A549 (cell line): ENCODE results near the gene KLHL3. TPM values are rescaled to one million over a fixed set of nuclear protein-coding genes. Genes with fewer than 3 reads are reported as not detected.

Experiments used
- ATAC-seq, 2 experiments: fragments of 200-7000 bp in 1 of 2; fragments of >200 bp in 1 of 2; cut with Nextera tagmentation in 1 of 2; cut with Tn5 transposase in 1 of 2; 3 replicates each; pipeline versions ENCODE4 v1.8.0 to v1.9.1; 2018 to 2020; ENCODE audit warnings: mild to moderate bottlenecking in 1 of 2, moderate library complexity in 1 of 2
- CTCF ChIA-PET: fragments of 300-600 bp; sonication (Branson Sonifier 250); formaldehyde crosslinking; extraction: SDS; loops from one replicate; lab custom pipeline; 2021; ENCODE audit warnings: antibody characterized with exemption, inconsistent platforms; lab: Yijun Ruan, JAX
- POLR2A ChIA-PET: fragments of 350-600 bp; formaldehyde crosslinking; extraction: SDS; loops from one replicate; lab custom pipeline; 2021; ENCODE audit warnings: antibody characterized with exemption, inconsistent platforms; lab: Yijun Ruan, JAX
- DNase-seq, 2 experiments: peaks; one replicate each; pipeline versions ENCODE4 v3.0.0 to v3.0.0-alpha.2; 2011 to 2016; ENCODE audit warnings: low read depth in 1 of 2, low spot score in 1 of 2
- FAIRE-seq: peaks from 2 replicates; lab custom pipeline; 2011; peaks lifted over from hg19 to GRCh38; lab: Jason Lieb, UNC
- H3K27ac ChIP-seq, 2 experiments: fragments of >200 bp; sonication (Bioruptor Twin); formaldehyde crosslinking; 3 replicates each; pipeline ENCODE4 v1.5.1; 2016 to 2017
- H3K4me1 ChIP-seq: fragments of >200 bp; sonication (Bioruptor Twin); formaldehyde crosslinking; 3 replicates; pipeline ENCODE4 v1.6.1; 2016
- H3K4me2 ChIP-seq: fragments of >200 bp; sonication (Bioruptor Twin); formaldehyde crosslinking; 3 replicates; pipeline ENCODE4 v1.6.1; 2016
- H3K4me3 ChIP-seq: fragments of >200 bp; sonication (Bioruptor Twin); formaldehyde crosslinking; 3 replicates; pipeline ENCODE4 v1.5.1; 2016
- H3K9me3 ChIP-seq: fragments of >200 bp; sonication (Bioruptor Twin); formaldehyde crosslinking; 3 replicates; pipeline ENCODE4 v1.6.1; 2016
- BHLHE40 ChIP-seq: IDR thresholded peaks from 2 replicates; pipeline ENCODE4 v1.6.1; 2012; ENCODE audit warnings: low read depth, low read length, inconsistent platforms
- CBX2 ChIP-seq: fragments of 200-600 bp; sonication (generic); IDR thresholded peaks from 2 replicates; pipeline ENCODE4 v1.6.1; 2016; ENCODE audit warnings: low read depth, mild to moderate bottlenecking, borderline replicate concordance
- CBX8 ChIP-seq: fragments of 200-600 bp; sonication (generic); IDR thresholded peaks from 2 replicates; pipeline ENCODE4 v1.6.1; 2016
- EHF ChIP-seq: fragments of 250-450 bp; sonication (Bioruptor Pico); IDR thresholded peaks from 2 replicates; pipeline ENCODE4 v1.5.0; 2020; ENCODE audit warnings: mild to moderate bottlenecking
- EHMT2 ChIP-seq: fragments of 200-600 bp; sonication (generic); IDR thresholded peaks from 2 replicates; pipeline ENCODE4 v1.6.1; 2016; ENCODE audit warnings: antibody characterized with exemption, low read depth, mild to moderate bottlenecking, moderate library complexity
- FOSL2 ChIP-seq, 2 experiments: fragments of 450-650 bp in 1 of 2; fragments of >200 bp in 1 of 2; sonication (Bioruptor Twin) in 1 of 2; formaldehyde crosslinking; IDR thresholded peaks; 2 replicates each; pipeline versions ENCODE4 v1.5.0 to v1.6.1; 2016 to 2020; ENCODE audit warnings: mild to moderate bottlenecking in 1 of 2, moderate library complexity in 1 of 2
- HDAC2 ChIP-seq: fragments of 200-600 bp; sonication (generic); IDR thresholded peaks from 2 replicates; pipeline ENCODE4 v1.6.1; 2016
- HEYL ChIP-seq: fragments of 250-450 bp; sonication (Bioruptor Pico); IDR thresholded peaks from 2 replicates; pipeline ENCODE4 v1.8.0; 2021; ENCODE audit warnings: mild to moderate bottlenecking, moderate library complexity
- HOXA7 ChIP-seq: fragments of 250-450 bp; sonication (Bioruptor Pico); IDR thresholded peaks from 2 replicates; pipeline ENCODE4 v1.5.0; 2020; ENCODE audit warnings: mild to moderate bottlenecking, moderate library complexity
- HOXB13 ChIP-seq: fragments of 250-450 bp; sonication (Bioruptor Pico); IDR thresholded peaks from 2 replicates; pipeline ENCODE4 v1.5.0; 2020; ENCODE audit warnings: low read depth, mild to moderate bottlenecking, moderate library complexity
- HOXB5 ChIP-seq: fragments of 250-450 bp; sonication (Bioruptor Pico); IDR thresholded peaks from 2 replicates; pipeline ENCODE4 v1.5.0; 2020; ENCODE audit warnings: mild to moderate bottlenecking, moderate library complexity
- JUN ChIP-seq, 2 experiments: fragments of >200 bp; sonication (Bioruptor Twin); formaldehyde crosslinking; IDR thresholded peaks; 2 replicates in 1 of 2; 3 replicates in 1 of 2; pipeline ENCODE4 v1.6.1; 2016 to 2017
- JUNB ChIP-seq: fragments of >200 bp; sonication (Bioruptor Twin); formaldehyde crosslinking; IDR thresholded peaks from 2 replicates; pipeline ENCODE4 v1.6.1; 2016
- MYC ChIP-seq: IDR thresholded peaks from 2 replicates; pipeline ENCODE4 v1.6.1; 2012; ENCODE audit warnings: mild to moderate bottlenecking, inconsistent platforms, low read length, improper control_type of control experiment, borderline replicate concordance
- NFE2L2 ChIP-seq: fragments of 150-350 bp; conservative IDR thresholded peaks from 2 replicates; pipeline ENCODE4 v1.6.1; 2014; ENCODE audit warnings: low read length
- POLR2AphosphoS2 ChIP-seq: conservative IDR thresholded peaks from 2 replicates; pipeline ENCODE4 v1.6.1; 2012; ENCODE audit warnings: low read length, improper control_type of control experiment, inconsistent platforms
- RCOR1 ChIP-seq: fragments of 150-350 bp; IDR thresholded peaks from 2 replicates; pipeline ENCODE4 v1.6.1; 2014; ENCODE audit warnings: antibody characterized with exemption, low read length, low read depth
- RFX5 ChIP-seq: fragments of 450-650 bp; IDR thresholded peaks from 2 replicates; pipeline ENCODE4 v1.7.1; 2014; ENCODE audit warnings: antibody characterized with exemption, mild to moderate bottlenecking, moderate library complexity
- SMC3 ChIP-seq: fragments of >200 bp; sonication (Bioruptor Twin); formaldehyde crosslinking; IDR thresholded peaks from 3 replicates; pipeline ENCODE4 v1.6.1; 2018; ENCODE audit warnings: inconsistent platforms
- TFCP2L1 ChIP-seq: fragments of 250-450 bp; sonication (Bioruptor Pico); IDR thresholded peaks from 2 replicates; pipeline ENCODE4 v1.5.0; 2021; ENCODE audit warnings: mild to moderate bottlenecking
- TP53 ChIP-seq: fragments of 250-450 bp; sonication (Bioruptor Pico); IDR thresholded peaks from 2 replicates; pipeline ENCODE4 v1.5.0; 2021; ENCODE audit warnings: mild to moderate bottlenecking, moderate library complexity
- ZC3H11A ChIP-seq: fragments of 450-650 bp; IDR thresholded peaks from 2 replicates; pipeline ENCODE4 v1.6.1; 2014; ENCODE audit warnings: antibody characterized with exemption, mild to moderate bottlenecking
- ZSCAN20 ChIP-seq: fragments of 250-450 bp; sonication (Bioruptor Pico); IDR thresholded peaks from 2 replicates; pipeline ENCODE4 v1.8.0; 2022; ENCODE audit warnings: mild to moderate bottlenecking, moderate library complexity
- WGBS: methylation state at CpG from one replicate; pipeline ENCODE4 v1.1.6; 2017; ENCODE audit errors: missing lambda C conversion rate; 5-methylcytosine and 5-hydroxymethylcytosine counted together
- polyA plus RNA-seq, 4 experiments: library from polyadenylated mRNA; depleted of rRNA in 3 of 4; stranded (reverse); fragments of >200 nt; fragmentation: RNase III in 1 of 4; extraction: RNeasy Plus Mini Kit Qiagen cat#74134 plus additional on column Dnase treatment in 1 of 4; gene quantifications; 2 replicates in 3 of 4; 3 replicates in 1 of 4; pipeline ENCODE4 v1.2.3, GENCODE V29; 2011 to 2017
- TF ChIP-seq, protein P1 (sequence below): fragments of 150-350 bp; IDR thresholded peaks from 2 replicates; pipeline ENCODE4 v1.6.1; 2014; ENCODE audit warnings: low read depth, mild to moderate bottlenecking, low read length
- TF ChIP-seq, protein P2 (sequence below): fragments of 450-650 bp; IDR thresholded peaks from 2 replicates; pipeline ENCODE4 v1.6.1; 2014; ENCODE audit warnings: antibody characterized with exemption
- TF ChIP-seq, protein P3 (sequence below): fragments of >200 bp; sonication (Bioruptor Twin); formaldehyde crosslinking; IDR thresholded peaks from 2 replicates; pipeline ENCODE4 v1.6.1; 2016
- TF ChIP-seq, protein P4 (sequence below): IDR thresholded peaks from 2 replicates; pipeline ENCODE4 v1.6.1; 2012
- TF ChIP-seq, protein P5 (sequence below): fragments of >200 bp; sonication (Bioruptor Twin); formaldehyde crosslinking; IDR thresholded peaks from 3 replicates; pipeline ENCODE4 v1.6.1; 2016

The KLHL3 gene
- polyA plus RNA-seq, 2 of the 4 experiments (the other 2 are of a cell fraction): 0.35 to 1.1 TPM

DNA sequence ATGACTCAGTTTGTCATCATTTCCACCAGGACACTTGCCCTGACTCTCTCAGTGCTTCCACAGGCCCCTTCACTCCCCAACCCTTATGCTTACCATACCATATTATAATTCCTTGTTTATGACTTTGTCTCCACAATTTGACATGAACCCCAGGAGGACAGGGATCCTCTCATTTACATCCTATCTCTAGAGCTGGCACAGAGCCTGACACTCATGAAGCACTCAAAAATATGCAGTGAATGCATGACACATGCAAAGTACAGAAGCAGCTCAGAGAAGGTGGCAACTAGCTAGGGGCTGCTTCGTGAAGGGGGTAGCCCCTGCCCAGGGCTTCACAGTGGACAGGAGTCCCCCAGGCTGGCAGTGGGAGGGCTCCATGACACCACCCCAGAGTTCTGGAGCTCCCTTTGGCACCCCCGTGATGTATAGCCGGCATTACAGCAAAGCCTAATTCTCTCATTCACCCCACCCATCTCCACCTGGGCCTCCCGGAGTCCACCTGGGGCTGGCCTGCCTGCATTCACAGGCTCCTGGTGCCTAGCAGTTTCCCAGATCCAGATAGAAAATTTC is 124.8 kb downstream of the KLHL3 start:
- Histone ChIP-seq H3K4me2 (no peak overlapping the region), H3K27ac (no peak overlapping the region), H3K9me3 (no peaks in the 10 kb centered on the region), H3K4me3 (no peak overlapping the region), H3K4me1 (no peaks in the 10 kb centered on the region)
- TF ChIP-seq ZSCAN20 (CRISPR knock-in tag) (no peak), MYC (no peak), SMC3 (no peak), POLR2AphosphoS2 (no peak), FOSL2 (IDR thresholded peaks at IDR 0.05) (no peak), FOSL2 (CRISPR knock-in tag; IDR thresholded peaks at IDR 0.05) (no peak), RCOR1 (no peak), TFCP2L1 (no peak), RFX5 (no peak), JUNB (no peak), EHF (CRISPR knock-in tag) (no peak), JUN (IDR thresholded peaks at IDR 0.05) (no peak), NFE2L2 (no peak), ZC3H11A (no peak), HOXB13 (CRISPR knock-in tag) (no peak)
- TF ChIP-seq, protein P1, sequence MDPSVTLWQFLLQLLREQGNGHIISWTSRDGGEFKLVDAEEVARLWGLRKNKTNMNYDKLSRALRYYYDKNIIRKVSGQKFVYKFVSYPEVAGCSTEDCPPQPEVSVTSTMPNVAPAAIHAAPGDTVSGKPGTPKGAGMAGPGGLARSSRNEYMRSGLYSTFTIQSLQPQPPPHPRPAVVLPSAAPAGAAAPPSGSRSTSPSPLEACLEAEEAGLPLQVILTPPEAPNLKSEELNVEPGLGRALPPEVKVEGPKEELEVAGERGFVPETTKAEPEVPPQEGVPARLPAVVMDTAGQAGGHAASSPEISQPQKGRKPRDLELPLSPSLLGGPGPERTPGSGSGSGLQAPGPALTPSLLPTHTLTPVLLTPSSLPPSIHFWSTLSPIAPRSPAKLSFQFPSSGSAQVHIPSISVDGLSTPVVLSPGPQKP: no peak
- TF ChIP-seq, protein P2, sequence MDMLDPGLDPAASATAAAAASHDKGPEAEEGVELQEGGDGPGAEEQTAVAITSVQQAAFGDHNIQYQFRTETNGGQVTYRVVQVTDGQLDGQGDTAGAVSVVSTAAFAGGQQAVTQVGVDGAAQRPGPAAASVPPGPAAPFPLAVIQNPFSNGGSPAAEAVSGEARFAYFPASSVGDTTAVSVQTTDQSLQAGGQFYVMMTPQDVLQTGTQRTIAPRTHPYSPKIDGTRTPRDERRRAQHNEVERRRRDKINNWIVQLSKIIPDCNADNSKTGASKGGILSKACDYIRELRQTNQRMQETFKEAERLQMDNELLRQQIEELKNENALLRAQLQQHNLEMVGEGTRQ: no peak
- no peak for DNase-seq
- WGBS: 59% methylated on average over 4 of the region's 4 CpGs
- CTCF ChIA-PET: interaction anchor here (1.4 kb wide), 2 partner anchors 18 to 536 kb away, joined by 3 to 4 read pairs; no protein-coding TSS in a partner anchor
- no peak for ATAC-seq
- POLR2A ChIA-PET: no interaction called here
- no peak for FAIRE-seq

DNA sequence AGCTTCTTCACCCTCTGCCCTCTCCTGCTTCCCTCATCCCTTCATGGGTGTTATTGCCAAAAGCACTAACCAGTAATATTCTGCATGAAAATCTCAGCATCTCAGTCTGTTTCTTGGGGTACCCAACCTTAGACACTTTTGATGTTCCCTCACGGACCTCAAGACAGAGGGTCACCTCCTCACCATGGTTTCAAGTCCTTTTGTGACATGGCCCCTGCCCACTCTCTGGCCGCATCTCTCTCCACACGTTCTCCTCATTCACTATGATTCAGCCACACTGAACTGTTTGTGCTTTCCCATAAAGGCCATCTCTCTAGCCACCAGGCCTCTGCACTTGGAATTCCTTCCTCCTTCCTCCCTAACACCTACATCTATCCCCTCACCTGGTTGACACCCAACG is 125.3 kb downstream of the KLHL3 start:
- TF ChIP-seq HDAC2 (no peak), TP53 (no peak), CBX8 (no peak), HEYL (CRISPR knock-in tag) (no peak), RCOR1 (no peak), HOXA7 (CRISPR knock-in tag) (no peak), HOXB5 (CRISPR knock-in tag) (no peak), HOXB13 (CRISPR knock-in tag) (no peak), BHLHE40 (no peak), ZSCAN20 (CRISPR knock-in tag) (no peak), EHMT2 (no peak), FOSL2 (IDR thresholded peaks at IDR 0.05) (no peak), FOSL2 (CRISPR knock-in tag; IDR thresholded peaks at IDR 0.05) (no peak), JUN (IDR thresholded peaks at IDR 0.05) (no peak), CBX2 (no peak)
- TF ChIP-seq, protein P1: no peak
- TF ChIP-seq, protein P3, sequence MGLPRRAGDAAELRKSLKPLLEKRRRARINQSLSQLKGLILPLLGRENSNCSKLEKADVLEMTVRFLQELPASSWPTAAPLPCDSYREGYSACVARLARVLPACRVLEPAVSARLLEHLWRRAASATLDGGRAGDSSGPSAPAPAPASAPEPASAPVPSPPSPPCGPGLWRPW: no peak
- TF ChIP-seq, protein P4, sequence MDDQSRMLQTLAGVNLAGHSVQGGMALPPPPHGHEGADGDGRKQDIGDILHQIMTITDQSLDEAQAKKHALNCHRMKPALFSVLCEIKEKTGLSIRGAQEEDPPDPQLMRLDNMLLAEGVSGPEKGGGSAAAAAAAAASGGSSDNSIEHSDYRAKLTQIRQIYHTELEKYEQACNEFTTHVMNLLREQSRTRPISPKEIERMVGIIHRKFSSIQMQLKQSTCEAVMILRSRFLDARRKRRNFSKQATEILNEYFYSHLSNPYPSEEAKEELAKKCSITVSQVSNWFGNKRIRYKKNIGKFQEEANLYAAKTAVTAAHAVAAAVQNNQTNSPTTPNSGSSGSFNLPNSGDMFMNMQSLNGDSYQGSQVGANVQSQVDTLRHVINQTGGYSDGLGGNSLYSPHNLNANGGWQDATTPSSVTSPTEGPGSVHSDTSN: no peak
- TF ChIP-seq, protein P5, sequence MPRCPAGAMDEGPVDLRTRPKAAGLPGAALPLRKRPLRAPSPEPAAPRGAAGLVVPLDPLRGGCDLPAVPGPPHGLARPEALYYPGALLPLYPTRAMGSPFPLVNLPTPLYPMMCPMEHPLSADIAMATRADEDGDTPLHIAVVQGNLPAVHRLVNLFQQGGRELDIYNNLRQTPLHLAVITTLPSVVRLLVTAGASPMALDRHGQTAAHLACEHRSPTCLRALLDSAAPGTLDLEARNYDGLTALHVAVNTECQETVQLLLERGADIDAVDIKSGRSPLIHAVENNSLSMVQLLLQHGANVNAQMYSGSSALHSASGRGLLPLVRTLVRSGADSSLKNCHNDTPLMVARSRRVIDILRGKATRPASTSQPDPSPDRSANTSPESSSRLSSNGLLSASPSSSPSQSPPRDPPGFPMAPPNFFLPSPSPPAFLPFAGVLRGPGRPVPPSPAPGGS: no peak
- POLR2A ChIA-PET: no interaction called here

More for the DNA sequence above, 125.3 kb downstream of the KLHL3 start:
- FAIRE-seq (no peak), DNase-seq (no peak), ATAC-seq (no peak)
- H3K4me2 ChIP-seq: no peak overlapping the region
- no peaks in the 10 kb centered on the region for H3K9me3 ChIP-seq
- no peak overlapping the region for H3K27ac ChIP-seq
- CTCF ChIA-PET: interaction anchor here (0.6 kb wide), 1 partner anchor 94 kb away, joined by 3 read pairs; no protein-coding TSS in a partner anchor
- H3K4me1 ChIP-seq: no peaks in the 10 kb centered on the region
- 39% methylated on average over 4 of the region's 4 CpGs for WGBS
- no peak overlapping the region for H3K4me3 ChIP-seq
